Transverse colon (tissue), 3 donors: ENCODE measurements around the gene IGFL2.

Experiments
- CTCF ChIP-seq, 5 experiments: fragments of 200-600 bp in 3 of 5; fragments of 450-650 bp in 2 of 5; sonication (generic) in 3 of 5; IDR thresholded peaks; 1 replicate in 2 of 5; 2 replicates in 3 of 5; pipeline ENCODE4 v1.5.1; 2016 to 2017; ENCODE audit warnings: antibody characterized with exemption in 5 of 5, inconsistent platforms in 3 of 5, mild to moderate bottlenecking in 2 of 5, moderate library complexity in 1 of 5
- EP300 ChIP-seq: sonication (generic); formaldehyde crosslinking; IDR thresholded peaks from one replicate; pipeline ENCODE4 v1.6.1; 2017; ENCODE audit warnings: antibody characterized with exemption, low read depth
- POLR2A ChIP-seq: fragments of 450-650 bp; IDR thresholded peaks from one replicate; pipeline ENCODE4 v1.6.1; 2016; ENCODE audit warnings: antibody characterized with exemption, mild to moderate bottlenecking, moderate library complexity

DNA sequence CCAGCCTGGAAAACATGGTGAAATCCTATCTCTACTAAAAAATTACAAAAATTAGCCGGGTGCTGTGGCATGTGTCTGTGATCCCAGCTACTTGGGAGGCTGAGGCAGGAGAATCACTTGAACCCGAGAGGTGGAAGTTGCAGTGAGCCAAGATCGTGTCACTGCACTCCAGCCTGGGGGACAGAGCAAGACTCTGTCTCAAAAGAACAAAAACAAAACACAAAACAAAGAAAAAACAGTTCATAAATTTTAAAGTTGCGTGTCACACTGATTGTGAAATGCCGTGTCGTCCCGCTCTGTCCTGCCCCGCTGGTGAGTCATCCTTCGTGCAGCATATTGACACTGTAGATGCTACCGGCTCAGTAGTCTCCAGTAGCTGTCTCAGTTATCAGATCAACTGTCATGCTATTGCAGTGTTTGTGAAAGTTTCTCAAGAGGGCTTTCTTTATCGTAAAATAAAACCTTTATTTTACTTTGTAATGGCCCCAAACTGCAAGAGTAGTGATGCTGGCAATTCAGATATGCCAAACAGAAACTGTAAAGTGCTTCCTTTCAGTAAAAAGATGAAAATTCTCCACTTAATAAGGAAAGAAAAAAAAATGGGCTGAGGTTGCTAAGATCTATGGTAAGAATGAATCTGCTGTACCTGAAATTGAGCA, 45.1 kb downstream of the IGFL2 start:
- TF ChIP-seq CTCF (IDR thresholded peaks at IDR 0.05) = no peak
- no peak for TF ChIP-seq POLR2A
- no peak for TF ChIP-seq EP300
